HG03064 (cell line): ENCODE results near the gene BIRC6.
"Not testable (repeated sequence)": the region's sequence is repeated elsewhere in the genome, so short reads cannot be mapped to it uniquely, and the experiment has no call there.

Experiments
- ATAC-seq: cut with Tn5 transposase; IDR thresholded peaks from one replicate; pipeline ENCODE4 v1.9.1; 2021; ENCODE audit warnings: low read depth; ENCODE audit not compliant: unreplicated experiment

BIRC6 gene, protein sequence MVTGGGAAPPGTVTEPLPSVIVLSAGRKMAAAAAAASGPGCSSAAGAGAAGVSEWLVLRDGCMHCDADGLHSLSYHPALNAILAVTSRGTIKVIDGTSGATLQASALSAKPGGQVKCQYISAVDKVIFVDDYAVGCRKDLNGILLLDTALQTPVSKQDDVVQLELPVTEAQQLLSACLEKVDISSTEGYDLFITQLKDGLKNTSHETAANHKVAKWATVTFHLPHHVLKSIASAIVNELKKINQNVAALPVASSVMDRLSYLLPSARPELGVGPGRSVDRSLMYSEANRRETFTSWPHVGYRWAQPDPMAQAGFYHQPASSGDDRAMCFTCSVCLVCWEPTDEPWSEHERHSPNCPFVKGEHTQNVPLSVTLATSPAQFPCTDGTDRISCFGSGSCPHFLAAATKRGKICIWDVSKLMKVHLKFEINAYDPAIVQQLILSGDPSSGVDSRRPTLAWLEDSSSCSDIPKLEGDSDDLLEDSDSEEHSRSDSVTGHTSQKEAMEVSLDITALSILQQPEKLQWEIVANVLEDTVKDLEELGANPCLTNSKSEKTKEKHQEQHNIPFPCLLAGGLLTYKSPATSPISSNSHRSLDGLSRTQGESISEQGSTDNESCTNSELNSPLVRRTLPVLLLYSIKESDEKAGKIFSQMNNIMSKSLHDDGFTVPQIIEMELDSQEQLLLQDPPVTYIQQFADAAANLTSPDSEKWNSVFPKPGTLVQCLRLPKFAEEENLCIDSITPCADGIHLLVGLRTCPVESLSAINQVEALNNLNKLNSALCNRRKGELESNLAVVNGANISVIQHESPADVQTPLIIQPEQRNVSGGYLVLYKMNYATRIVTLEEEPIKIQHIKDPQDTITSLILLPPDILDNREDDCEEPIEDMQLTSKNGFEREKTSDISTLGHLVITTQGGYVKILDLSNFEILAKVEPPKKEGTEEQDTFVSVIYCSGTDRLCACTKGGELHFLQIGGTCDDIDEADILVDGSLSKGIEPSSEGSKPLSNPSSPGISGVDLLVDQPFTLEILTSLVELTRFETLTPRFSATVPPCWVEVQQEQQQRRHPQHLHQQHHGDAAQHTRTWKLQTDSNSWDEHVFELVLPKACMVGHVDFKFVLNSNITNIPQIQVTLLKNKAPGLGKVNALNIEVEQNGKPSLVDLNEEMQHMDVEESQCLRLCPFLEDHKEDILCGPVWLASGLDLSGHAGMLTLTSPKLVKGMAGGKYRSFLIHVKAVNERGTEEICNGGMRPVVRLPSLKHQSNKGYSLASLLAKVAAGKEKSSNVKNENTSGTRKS (N-terminal part only)

DNA sequence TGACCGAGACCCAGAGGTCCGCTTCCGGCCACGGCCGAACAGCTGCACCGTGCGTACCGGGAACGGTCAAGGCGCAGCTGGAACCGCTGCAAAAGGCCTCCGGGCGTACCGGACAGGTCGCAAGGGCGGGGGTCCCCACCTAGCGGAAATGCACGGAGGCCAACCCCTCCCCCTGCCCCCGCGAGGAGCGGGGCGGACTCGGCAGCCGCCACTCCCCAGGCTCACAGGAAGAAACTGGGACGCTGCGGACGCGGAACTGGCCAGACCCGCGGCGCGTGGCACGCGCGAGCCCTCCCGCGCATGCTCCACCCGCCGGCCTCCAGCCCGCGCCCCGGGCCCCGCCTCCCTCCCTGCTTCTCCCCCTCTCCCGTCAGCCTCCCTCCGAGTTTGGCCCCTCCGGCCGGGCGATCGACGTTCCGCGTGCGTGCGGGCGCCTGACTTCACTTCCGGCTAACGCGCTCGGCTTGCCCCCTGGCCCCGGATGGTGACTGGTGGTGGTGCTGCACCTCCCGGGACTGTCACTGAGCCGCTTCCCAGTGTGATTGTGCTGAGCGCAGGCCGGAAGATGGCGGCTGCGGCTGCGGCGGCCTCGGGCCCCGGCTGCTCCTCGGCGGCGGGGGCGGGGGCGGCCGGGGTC lies at the start of gene BIRC6:
Gene BIRC6, plus strand, starts transcription at position 343 of the 637 bp plus-strand sequence. Its CDS starts 139 bp downstream, at position 482.
- ATAC-seq: peak; percentile 83

DNA sequence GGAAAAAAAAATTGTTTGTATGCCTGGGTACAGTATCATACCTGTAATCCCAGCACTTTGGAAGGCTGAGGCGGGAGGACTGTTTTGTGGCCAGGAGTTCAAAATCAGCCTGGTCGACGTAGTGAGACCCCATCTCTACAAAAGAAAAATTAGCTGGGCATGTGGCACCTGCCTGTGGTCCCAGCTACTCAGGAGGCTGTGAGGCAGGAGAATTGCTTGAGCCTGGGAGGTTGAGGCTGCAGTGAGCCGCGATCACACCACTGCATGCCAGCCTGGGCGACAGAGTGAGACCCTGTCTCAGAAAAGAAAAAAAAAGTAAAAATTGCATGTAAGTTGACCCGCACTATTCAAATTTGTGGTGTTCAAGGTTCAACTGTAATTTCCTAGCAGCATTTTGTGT lies 46.2 kb upstream of the BIRC6 start:
- no peak for ATAC-seq

DNA sequence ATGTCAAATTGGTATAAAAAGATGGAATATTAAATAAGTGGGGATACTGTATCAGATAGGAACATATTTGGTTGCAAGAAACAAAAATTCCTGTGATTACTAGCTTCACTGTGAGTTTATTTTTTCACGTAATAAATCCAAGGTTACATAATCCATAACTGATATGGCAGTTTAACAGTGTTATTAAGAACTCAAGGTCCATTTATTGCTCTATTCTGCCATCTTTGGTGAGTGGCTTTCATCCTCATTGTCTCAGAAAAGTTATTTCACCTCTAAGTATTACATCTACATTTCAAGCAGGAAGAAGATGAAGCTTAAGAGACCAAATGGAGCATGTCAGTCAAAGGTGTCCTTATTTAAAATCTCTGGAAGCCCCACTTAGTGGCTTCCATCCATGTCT lies 41.9 kb upstream of the BIRC6 start:
- no peak for ATAC-seq

DNA sequence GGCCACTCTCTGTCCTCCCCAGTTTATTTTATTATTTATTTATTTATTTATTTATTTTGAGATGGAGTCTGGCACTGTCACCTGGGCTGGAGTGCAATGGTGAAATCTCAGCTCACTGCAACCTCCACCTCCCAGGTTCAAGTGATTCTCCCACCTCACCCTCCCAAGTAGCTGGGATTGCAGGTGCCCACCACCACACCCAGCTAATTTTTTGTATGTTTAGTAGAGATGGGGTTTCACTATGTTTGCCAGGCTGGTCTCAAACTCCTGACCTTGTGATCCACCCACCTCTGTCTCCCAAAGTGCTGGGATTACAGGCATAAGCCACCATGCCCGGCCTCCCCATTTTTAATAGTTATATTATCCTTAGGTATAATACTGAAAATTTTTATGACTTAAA lies 28.1 kb upstream of the BIRC6 start:
- ATAC-seq: not testable (repeated sequence)

DNA sequence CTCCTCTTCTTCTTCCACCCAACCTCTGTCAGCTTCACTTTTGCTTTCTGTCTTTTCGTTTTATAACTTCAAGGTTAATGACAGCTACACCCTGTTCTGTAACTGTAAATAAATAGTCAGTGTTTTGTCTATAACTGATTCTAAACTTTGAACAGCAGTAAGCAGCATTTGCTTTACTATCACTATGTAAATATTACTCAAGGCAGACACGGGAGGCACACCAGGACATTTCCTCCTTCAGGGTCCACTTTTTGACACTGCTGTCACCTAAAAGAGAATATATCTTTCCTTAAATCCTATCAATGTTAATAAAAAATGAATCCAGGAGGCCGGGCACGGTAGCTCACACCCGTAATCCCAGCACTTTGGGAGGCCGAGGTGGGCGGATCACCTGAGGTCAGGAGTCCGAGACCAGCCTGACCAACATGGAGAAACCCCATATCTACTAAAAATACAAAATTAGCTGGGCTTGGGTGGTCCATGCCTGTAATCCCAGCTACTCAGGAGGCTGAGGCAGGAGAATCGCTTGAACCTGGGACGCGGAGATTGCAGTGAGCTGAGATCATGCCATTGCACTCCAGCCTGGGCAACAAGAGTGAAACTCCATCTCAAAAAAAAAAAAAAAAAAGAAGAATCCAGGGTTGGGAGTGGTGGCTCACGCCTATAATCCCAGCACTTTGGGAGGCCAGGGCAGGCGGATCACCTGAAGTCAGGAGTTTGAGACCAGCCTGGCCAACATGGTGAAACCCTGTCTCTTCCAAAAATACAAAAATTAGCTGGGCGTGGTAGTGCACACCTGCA lies 27.4 kb upstream of the BIRC6 start:
- not testable (repeated sequence) for ATAC-seq

DNA sequence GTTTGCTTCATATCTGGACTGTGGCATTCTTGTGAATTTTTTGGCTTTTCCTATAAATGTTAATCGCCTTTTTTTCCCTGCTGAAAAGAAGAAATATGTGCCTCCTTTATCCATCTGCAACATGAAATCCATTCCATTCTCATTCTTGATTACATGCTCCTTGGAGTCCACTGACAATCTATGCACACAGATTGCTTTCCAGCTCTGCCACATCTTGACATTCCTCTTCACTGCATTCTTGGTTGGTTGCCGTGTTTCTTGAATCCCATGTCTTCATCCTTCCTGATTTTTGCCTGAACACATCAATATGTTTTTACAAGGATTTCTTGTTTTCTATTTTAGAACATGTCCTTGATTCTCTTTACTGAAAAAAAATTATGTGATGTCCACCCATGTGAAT lies 26.7 kb upstream of the BIRC6 start:
- ATAC-seq: no peak

DNA sequence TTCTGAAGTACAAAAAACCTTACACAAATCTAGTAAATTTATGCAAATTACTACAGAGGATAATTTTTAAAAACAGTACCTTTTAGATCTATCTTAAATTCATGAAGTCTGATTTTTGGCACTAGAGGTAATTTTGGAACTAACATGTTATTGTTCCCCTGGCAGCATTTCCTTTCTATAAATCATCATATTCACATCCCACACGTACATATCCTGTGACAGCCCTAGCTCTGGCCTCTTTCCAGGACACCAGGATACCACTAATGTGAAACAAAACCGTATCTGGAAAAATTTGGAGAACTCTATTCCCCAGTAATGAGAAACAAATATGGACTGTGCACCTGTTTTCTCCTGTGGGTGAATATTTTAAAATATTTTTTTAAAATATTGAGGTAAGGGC lies 14.0 kb upstream of the BIRC6 start:
- no peak for ATAC-seq

DNA sequence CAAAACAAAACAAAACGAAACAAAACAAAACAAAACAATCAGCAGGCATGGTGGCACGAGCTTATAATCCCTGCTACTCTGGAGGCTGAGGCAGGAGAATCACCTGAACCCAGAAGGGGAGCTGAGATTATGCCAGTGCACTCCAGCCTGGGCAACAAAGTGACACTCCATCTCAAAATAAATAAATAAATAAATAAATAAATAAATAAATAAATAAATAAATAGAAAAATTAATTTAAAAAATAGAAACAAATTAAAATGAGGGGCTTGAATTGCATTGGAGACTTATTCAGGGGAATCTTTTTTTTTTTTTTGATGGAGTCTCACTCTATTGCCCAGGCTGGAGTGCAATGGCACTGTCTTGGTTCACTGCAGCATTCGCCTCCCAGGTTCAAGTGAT lies 6.0 kb upstream of the BIRC6 start:
- ATAC-seq: not testable (repeated sequence)

DNA sequence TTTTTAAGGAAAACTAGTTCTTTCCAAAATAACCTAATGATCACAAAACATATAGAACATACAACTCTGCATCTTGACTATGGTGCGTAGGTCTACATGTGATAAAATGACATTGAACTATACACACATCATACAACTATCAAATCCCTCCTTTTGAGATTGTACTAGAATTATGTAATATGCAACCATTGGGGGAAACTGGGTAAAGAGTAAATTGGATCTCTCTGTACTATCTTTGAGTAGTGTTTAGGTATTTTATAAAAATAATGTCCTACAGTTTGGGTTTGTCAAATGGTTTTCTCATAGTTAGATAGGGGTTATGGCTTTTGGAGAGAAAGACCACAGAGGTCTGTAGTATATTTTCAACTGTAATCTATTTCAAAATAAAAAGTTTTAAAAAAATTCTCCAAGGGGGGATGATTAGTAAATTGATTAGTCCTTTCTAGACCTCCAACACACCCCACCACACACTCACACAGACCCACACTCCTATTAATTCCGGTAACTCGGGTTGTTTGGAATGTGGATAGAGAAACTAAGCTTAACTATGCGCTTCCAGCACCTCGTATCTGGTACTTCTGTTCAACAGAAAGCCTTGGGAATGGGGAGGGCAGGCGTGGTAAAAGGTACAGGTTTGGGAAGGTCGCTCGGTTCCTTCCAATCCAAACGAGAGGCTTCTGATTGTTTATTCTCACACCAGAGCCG lies 695 bp upstream of the BIRC6 start:
- ATAC-seq: no peak

DNA sequence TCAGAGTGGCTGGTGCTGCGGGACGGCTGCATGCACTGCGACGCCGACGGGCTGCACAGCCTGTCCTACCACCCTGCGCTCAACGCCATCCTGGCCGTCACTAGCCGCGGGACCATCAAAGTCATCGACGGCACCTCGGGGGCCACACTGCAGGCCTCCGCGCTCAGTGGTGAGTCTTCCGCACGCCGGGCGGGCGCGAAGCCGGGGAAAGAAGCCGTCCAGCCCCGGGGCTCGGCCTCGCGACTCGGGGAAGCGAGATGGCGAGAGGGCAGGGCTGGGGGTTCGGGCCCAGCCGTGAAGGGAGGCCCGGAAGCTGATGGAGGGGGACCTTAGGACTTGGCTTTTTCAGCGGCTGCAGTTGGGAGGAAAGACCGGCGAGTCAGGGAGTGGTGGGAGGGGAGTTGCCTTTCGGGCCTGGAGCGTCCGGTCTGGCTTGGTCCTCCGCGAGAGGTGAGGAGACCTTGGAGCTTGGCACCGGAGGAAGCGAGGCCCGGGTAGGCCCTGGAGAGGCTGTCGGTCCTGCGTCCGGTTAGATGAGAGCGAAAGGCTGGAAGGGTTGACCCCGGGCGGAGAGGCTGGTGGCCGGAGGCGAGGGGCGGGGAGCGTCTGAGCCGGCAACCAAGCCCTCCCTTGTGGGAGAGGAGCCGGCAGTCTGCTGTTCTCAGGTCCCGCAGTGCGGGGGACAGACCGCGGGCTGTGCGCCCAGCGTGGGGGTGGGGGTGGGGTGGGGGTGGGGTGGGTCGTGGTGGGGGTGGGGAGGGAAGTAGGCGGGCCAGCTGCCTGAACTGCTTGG lies 691 bp downstream of the BIRC6 start:
- ATAC-seq: peak; percentile 7

DNA sequence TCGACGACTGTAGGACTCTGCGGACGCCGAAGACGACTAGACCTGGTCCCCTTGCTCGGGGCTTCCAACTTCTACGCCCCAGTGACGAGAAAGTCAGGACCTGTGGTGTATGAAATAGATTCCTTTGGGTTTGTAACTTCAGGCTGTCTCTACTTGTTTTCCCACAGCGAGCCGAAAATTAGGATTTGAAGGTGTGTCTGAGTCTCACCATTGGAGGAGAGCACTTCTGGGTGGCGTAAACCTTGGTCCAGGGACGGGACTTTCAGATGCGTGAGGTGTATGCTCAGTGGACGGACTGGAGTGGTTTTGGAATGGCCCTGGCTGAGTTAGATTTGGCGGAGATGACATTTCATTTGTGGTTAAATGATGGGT lies 1.3 kb downstream of the BIRC6 start:
- ATAC-seq: no peak

DNA sequence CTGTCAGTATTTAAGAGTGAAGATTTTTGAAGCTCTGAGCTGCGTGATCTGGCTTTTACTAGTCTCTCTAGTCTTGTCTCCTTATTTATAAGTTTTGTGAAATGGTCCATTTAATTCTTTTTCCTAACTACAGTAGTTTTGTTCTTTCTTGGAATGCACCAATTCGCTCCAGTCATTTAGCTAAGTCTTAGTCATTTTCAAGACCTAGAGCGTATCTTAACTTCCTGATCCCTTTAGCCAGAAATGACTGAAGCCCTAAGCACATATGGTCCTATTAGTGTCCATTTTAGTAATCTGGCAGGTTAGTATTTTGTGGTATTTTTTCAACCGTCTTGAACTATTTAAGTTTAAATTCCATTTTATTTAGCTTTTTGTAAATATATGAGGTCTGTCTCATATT lies 3.6 kb downstream of the BIRC6 start:
- ATAC-seq: no peak

DNA sequence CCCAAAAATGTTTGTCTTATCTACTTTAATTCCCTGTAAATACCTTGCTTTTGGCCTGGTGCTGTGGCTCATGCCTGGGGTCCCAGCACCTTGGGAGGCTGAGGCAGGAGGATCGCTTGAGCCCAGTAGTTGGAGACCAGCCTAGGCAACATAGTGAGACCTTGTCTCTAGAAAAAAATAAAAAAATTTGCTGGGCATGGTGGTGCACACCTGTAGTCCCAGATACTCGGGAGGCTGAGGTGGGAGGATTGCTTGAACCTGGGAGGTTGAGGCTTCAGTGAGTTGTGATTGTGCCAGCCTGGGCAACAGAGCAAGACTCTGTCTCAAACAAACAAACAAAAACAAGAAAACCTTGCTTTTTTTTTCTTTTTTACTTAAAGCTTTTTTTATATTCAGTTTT lies 6.2 kb downstream of the BIRC6 start:
- not testable (repeated sequence) for ATAC-seq

DNA sequence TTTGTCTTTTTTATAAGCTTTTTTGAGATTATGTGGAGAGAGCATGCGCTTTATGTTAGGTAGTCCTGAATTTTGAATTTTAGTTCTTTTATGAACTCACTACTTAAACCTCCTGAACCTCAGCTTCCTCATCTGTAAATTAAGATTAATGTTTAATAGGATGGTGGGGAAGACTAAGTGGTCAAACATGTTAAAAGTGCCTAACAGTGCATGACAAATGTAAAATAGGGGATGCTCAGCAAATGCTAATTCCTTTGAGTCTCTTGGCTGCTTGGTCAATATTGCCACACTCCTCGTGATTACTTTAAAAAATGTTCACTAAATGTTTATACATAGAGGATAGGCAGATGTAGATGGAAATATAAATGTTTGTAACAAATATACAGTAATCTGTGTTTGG lies 6.8 kb downstream of the BIRC6 start:
- no peak for ATAC-seq

DNA sequence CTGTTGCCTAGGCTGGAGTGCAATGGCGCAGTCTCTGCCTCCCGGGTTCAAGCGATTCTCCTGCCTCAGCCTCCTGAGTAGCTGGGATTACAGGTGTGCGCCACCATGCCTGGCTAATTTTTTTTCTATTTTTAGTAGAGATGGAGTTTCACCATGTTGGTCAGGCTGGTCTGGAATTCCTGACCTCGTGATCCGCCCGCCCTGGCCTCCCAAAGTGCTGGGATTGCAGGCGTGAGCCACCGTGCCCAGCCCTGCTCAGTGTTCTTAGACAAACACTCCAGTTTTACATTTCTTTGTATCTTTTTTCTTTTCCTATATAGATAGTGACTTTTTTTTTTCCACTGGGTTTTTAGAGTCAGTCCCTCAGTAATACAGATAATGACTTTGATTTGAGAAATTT lies 7.5 kb downstream of the BIRC6 start:
- ATAC-seq: not testable (repeated sequence)

DNA sequence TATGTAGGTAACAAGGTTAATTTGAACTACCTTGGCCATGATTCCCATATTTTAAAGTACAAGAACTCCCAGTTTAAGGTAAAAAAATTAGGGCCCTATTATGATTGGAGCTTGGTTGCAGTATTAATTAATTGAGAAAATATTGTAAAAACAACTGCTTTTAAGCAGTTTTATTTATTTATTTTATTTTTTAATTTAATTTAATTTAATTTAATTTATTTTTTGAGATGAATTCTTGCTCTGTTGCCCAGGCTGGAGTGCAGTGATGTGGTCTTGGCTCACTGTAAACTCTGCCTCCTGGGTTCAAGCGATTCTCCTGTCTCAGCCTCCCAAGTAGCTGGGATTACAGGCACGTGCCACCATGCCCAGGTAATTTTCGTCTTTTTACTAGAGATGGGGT lies 8.9 kb downstream of the BIRC6 start:
- not testable (repeated sequence) for ATAC-seq

DNA sequence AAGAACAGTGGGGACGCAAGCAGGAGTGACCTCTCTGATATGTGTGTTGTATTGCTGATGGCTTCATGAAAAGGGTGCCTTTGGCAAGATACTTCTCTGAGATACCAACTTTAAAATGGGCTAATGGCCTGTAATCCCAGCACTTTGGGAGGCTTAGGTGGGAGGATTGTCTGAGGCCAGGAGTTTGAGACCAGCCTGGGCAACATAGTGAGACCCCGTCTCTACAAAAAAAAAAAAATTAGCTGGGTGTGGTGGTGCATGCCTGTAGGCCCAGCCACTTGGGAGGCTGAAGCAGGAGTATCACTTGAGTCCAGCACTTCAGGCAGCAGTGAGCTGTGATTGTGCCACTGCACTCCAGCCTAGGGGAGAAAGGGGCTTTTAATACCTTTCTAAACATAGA lies 9.8 kb downstream of the BIRC6 start:
- no peak for ATAC-seq

DNA sequence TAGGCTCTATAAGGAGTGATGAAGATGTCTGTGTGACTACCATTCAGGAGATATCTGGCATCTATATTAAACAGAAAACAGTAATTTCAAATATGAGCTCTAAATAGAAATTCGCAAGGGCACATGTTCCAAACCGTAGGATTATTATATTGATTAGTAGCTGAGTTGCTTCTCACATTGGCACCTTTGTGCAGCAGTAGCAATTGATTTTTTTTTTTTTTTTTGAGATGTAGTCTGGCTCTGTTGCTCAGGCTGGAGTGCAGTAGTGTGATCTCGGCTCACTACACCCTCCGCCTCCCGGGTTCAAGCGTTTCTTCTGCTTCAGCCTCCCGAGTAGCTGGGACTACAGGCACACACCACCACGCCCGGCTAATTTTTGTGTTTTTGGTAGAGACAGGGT lies 12.4 kb downstream of the BIRC6 start:
- no peak for ATAC-seq
